Globus pallidus (tissue), 1 donor: Measurements from ENCODE around the gene BICC1.

Source experiments
- DNase-seq: peaks from one replicate; pipeline ENCODE4 v3.0.0-alpha.2; 2015; ENCODE audit warnings: low spot score

The BICC1 gene

DNA sequence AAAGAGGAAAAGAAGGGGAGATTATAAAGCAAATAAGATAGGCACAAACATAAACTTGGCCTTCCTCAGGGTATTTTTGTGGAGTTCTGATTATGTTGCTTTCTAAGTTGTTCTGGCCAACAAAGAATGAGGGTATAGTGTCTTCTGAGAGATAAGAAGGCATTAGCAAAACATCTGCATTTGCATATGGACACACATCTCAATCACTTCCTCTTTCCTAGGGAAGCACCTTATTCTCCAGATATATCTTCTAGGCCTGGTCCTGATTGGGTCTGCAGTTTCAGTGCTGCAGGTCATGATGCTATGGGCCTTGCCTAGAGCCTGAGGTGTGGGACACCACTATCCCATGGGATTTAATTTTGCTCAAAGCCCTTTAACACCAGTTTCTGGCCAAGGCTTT is 355.0 kb downstream of the BICC1 start:
- no peak for DNase-seq

DNA sequence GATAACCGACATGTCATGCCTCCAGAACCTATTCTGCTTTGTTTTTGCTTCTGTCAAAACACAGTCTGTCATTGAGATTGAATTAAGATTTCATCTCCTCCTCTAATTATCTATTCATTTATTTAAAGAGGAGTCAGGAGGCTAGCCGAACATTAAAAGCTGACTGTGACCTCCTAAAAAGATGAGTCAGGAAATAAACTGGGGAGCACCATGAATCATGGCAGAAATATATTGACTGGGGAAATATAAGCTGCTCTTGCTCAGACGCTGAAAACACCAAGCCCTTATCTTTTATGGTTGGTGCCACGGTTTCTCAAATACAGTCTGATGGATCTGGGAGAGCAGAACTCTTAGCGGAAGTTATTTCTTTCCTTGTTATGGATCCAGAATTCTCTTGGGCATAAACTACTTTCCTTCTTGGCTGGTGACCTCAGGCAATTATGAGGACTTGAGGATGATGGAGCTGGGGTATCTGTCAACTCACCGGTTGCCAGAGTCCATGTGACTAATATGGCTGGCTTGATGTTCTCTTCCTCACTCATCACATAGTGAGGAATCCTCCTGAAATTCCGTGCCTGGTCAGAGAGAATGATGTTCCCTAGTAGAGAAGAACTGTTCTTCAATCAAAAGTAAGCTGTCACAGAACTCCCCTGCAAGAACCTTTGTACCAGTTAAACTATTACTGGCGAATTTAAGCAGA is 356.2 kb downstream of the BICC1 start:
- DNase-seq: no peak

GRCh38 chr10:58870070-58870469 is 357.4 kb downstream of the BICC1 start:
- DNase-seq: no peak

GRCh38 chr10:58873161-58873560 is 360.5 kb downstream of the BICC1 start:
- DNase-seq: no peak
